Measurements from ENCODE around the gene MANSC1.

Gene MANSC1

DNA sequence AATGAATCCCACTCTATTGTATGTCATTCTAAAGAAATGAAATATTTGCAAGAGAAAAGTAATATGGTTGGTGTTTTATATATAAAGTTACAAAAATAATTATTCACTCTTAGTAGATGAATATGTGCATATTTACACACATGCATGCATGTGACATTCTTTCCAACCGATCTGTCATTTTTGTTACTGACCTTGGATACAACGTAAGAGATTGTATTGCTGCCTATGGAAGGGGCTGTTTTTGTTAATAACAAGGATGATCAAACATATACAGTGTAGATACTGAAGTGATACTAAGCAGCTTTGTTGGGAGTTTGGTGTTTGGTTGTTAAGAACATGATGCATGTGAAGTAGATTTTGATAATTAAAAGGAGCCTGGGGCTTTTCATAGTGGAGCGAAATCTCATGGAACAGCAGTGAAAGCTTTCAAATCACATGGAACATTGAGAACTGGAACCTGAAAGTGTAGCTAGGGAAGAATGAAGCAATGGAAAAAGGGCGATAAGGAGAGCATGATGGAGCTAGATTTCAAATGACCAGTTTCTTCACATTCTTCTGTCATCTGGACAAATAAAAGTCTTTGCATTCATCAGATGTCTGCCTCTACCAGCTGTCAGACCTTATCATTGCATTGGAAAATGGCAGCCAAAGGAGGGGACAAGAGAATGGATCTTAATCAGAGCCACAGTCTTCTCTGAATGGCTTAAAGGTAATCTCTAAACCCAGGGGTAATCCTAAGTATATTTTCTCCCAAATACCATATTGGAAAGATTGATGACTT is 16.8 kb upstream of the MANSC1 start:
- H3K27me3 ChIP-seq (ENCODE audit: insufficient read depth, poor library complexity, severe bottlenecking), result no peaks in the 10 kb centered on the region
- no peak for DNase-seq (ENCODE audit: low read depth in 1 of 2, low spot score in 1 of 2)
- TF ChIP-seq, protein P1, sequence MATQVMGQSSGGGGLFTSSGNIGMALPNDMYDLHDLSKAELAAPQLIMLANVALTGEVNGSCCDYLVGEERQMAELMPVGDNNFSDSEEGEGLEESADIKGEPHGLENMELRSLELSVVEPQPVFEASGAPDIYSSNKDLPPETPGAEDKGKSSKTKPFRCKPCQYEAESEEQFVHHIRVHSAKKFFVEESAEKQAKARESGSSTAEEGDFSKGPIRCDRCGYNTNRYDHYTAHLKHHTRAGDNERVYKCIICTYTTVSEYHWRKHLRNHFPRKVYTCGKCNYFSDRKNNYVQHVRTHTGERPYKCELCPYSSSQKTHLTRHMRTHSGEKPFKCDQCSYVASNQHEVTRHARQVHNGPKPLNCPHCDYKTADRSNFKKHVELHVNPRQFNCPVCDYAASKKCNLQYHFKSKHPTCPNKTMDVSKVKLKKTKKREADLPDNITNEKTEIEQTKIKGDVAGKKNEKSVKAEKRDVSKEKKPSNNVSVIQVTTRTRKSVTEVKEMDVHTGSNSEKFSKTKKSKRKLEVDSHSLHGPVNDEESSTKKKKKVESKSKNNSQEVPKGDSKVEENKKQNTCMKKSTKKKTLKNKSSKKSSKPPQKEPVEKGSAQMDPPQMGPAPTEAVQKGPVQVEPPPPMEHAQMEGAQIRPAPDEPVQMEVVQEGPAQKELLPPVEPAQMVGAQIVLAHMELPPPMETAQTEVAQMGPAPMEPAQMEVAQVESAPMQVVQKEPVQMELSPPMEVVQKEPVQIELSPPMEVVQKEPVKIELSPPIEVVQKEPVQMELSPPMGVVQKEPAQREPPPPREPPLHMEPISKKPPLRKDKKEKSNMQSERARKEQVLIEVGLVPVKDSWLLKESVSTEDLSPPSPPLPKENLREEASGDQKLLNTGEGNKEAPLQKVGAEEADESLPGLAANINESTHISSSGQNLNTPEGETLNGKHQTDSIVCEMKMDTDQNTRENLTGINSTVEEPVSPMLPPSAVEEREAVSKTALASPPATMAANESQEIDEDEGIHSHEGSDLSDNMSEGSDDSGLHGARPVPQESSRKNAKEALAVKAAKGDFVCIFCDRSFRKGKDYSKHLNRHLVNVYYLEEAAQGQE (IDR thresholded peaks at IDR 0.05; ENCODE audit: insufficient replicate concordance, low read depth), result no peak
- TF ChIP-seq POLR2AphosphoS5 (IDR thresholded peaks at IDR 0.05; ENCODE audit: low read depth) (no peak), SPI1 (IDR thresholded peaks at IDR 0.05; ENCODE audit: borderline replicate concordance, low read depth) (no peak), GABPA (IDR thresholded peaks at IDR 0.05; ENCODE audit: low read depth) (no peak)
- TF ChIP-seq, protein P2, sequence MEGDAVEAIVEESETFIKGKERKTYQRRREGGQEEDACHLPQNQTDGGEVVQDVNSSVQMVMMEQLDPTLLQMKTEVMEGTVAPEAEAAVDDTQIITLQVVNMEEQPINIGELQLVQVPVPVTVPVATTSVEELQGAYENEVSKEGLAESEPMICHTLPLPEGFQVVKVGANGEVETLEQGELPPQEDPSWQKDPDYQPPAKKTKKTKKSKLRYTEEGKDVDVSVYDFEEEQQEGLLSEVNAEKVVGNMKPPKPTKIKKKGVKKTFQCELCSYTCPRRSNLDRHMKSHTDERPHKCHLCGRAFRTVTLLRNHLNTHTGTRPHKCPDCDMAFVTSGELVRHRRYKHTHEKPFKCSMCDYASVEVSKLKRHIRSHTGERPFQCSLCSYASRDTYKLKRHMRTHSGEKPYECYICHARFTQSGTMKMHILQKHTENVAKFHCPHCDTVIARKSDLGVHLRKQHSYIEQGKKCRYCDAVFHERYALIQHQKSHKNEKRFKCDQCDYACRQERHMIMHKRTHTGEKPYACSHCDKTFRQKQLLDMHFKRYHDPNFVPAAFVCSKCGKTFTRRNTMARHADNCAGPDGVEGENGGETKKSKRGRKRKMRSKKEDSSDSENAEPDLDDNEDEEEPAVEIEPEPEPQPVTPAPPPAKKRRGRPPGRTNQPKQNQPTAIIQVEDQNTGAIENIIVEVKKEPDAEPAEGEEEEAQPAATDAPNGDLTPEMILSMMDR (IDR thresholded peaks at IDR 0.05; ENCODE audit: insufficient read depth, low read length), result no peak
- peak overlapping the region; percentile 55; the same call in 1 of the 2 replicates for H3K27ac ChIP-seq (replicated peaks)
- no peak overlapping the region for H3K4me3 ChIP-seq (replicated peaks; ENCODE audit: insufficient read depth, low read length)

DNA sequence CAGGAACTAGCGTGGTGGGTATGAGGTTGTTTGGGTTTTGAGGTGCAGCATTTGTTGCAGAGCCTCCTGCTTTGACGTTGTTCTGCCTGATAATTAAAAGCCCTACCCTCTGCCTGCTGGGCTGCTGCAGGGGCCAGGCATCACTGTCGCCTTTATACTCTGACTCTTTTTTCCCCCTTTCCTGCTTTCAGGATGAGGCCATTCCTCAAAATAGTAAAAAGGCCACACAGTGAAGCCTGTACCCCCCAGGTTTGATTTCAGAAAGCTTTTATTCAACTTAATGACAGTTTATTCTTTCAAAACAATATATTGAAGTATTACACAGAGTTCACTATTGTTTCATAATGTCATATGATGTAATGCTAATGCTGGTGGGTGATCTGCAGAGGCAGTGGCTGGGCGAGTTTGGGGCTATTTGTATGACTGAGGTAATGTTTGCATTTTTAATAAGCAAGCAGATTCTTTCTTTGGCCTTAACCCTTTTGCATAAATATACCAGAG is 15.9 kb upstream of the MANSC1 start:
- H3K4me3 ChIP-seq (replicated peaks; ENCODE audit: insufficient read depth, low read length), result no peak overlapping the region
- DNase-seq (ENCODE audit: low read depth in 1 of 2, low spot score in 1 of 2), result peak in 1 of 2 experiments; percentile 26
- no peak for TF ChIP-seq GABPA (IDR thresholded peaks at IDR 0.05; ENCODE audit: low read depth)
- TF ChIP-seq, protein P2 (IDR thresholded peaks at IDR 0.05; ENCODE audit: insufficient read depth, low read length), result no peak
- TF ChIP-seq POLR2AphosphoS5 (IDR thresholded peaks at IDR 0.05; ENCODE audit: low read depth), result no peak

DNA sequence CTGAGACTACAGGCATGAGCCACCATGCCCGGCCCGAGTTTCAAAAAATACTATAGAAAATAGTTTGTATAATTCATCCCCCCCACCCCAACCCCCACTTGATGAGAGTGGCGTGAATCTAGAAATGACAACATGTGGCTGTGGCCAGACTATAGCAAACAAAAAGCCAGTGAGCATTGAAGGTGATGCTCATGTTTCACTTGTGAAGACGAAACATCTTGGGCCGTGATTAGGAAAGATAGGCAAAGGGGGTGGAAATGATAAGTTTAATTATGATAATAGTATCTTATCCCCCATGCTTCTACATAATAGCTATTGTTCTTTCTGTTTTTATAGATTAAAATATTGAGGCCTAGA is 15.4 kb upstream of the MANSC1 start:
- Histone ChIP-seq H3K4me3 (replicated peaks; ENCODE audit: insufficient read depth, low read length) (no peak overlapping the region), H3K27me3 (ENCODE audit: insufficient read depth, poor library complexity, severe bottlenecking) (no peaks in the 10 kb centered on the region), H3K27ac (replicated peaks) (peak overlapping the region; percentile 55)
- no peak for DNase-seq (ENCODE audit: low read depth in 1 of 2, low spot score in 1 of 2)
- no peak for TF ChIP-seq GABPA (IDR thresholded peaks at IDR 0.05; ENCODE audit: low read depth)
- TF ChIP-seq, protein P2 (IDR thresholded peaks at IDR 0.05; ENCODE audit: insufficient read depth, low read length), result no peak
- TF ChIP-seq, protein P1 (IDR thresholded peaks at IDR 0.05; ENCODE audit: insufficient replicate concordance, low read depth), result no peak
- TF ChIP-seq POLR2AphosphoS5 (IDR thresholded peaks at IDR 0.05; ENCODE audit: low read depth), result no peak
- TF ChIP-seq SPI1 (IDR thresholded peaks at IDR 0.05; ENCODE audit: borderline replicate concordance, low read depth), result no peak

More for the DNA sequence above, 15.9 kb upstream of the MANSC1 start:
- H3K27ac ChIP-seq (replicated peaks), result peak overlapping the region; percentile 55
- no peaks in the 10 kb centered on the region for H3K27me3 ChIP-seq (ENCODE audit: insufficient read depth, poor library complexity, severe bottlenecking)
